ENCODE measurements around the gene ASB6. TPM values are rescaled to one million over a fixed set of nuclear protein-coding genes. Genes with fewer than 3 reads are reported as not detected.
"Not testable (repeated sequence)": the region's sequence is repeated elsewhere in the genome, so short reads cannot be mapped to it uniquely, and the experiment has no call there.

The ASB6 gene
- total RNA-seq, 4 donors from 2014 or later: 14.5 to 35.4 (median 16.3) TPM

GRCh38 chr9:129664746-129665388 is 22.9 kb upstream of the ASB6 start:
- ATAC-seq (ENCODE audit: low FRiP score) (peak; percentile 30), DNase-seq (ENCODE audit: low spot score) (no peak)
- no peak for TF ChIP-seq CTCF (IDR thresholded peaks at IDR 0.05)

GRCh38 chr9:129662239-129662638 is 20.3 kb upstream of the ASB6 start:
- not testable (repeated sequence) for ATAC-seq (ENCODE audit: low FRiP score); DNase-seq (ENCODE audit: low spot score)

- ATAC-seq (ENCODE audit: low FRiP score) (no peak), DNase-seq (ENCODE audit: low spot score) (no peak)
- no peak for TF ChIP-seq CTCF (IDR thresholded peaks at IDR 0.05)
Measured at GRCh38 chr9:129661029-129661428, 19.1 kb upstream of the ASB6 start.

GRCh38 chr9:129656795-129657390 is 14.9 kb upstream of the ASB6 start:
- no peak for TF ChIP-seq CTCF (IDR thresholded peaks at IDR 0.05)
- no peak for DNase-seq (ENCODE audit: low spot score)
- ATAC-seq (ENCODE audit: low FRiP score): no peak

GRCh38 chr9:129655696-129656095 is 13.7 kb upstream of the ASB6 start:
- DNase-seq (ENCODE audit: low spot score): no peak
- no peak for ATAC-seq (ENCODE audit: low FRiP score)
- TF ChIP-seq CTCF (IDR thresholded peaks at IDR 0.05): no peak

GRCh38 chr9:129655154-129655553 is 13.2 kb upstream of the ASB6 start:
- DNase-seq (ENCODE audit: low spot score) (no peak), ATAC-seq (ENCODE audit: low FRiP score) (no peak)
- TF ChIP-seq CTCF (IDR thresholded peaks at IDR 0.05): no peak

GRCh38 chr9:129654554-129655040 is 12.6 kb upstream of the ASB6 start:
- ATAC-seq (ENCODE audit: low FRiP score) (no peak), DNase-seq (ENCODE audit: low spot score) (no peak)
- no peak for TF ChIP-seq CTCF (IDR thresholded peaks at IDR 0.05)
